ENCODE data around the gene ZNF232. TPM values are rescaled to one million over a fixed set of nuclear protein-coding genes. Genes with fewer than 3 reads are reported as not detected.
"Not testable (repeated sequence)": the region's sequence is repeated elsewhere in the genome, so short reads cannot be mapped to it uniquely, and the experiment has no call there.

The ZNF232 gene
- total RNA-seq, 2 experiments from 2014 or later, result 2.1 to 3.6 TPM

GRCh38 chr17:5123343-5124124 is 11.9 kb upstream of the ZNF232 start:
- Histone ChIP-seq H3K4me3 (ENCODE audit: low read length) (no peak overlapping the region), H3K9me3 (ENCODE audit: control insufficient read depth in 1 of 2, insufficient read depth in 1 of 2, low read length in 2 of 2) (peaks cover 0 to 8% of the 10 kb centered on the region in 2 experiments), H3K36me3 (ENCODE audit: insufficient read depth, low read length) (no peaks in the 10 kb centered on the region), H3K27ac (ENCODE audit: low read depth in 1 of 2, low read length in 2 of 2) (no peak overlapping the region), H3K4me1 (ENCODE audit: insufficient read depth, low read length) (peaks cover 5% of the 10 kb centered on the region), H3K27me3 (ENCODE audit: control insufficient read depth in 1 of 2, insufficient read depth in 2 of 2, low read length in 2 of 2) (peaks cover 21 to 27% of the 10 kb centered on the region in 2 experiments)
- Mint-ChIP-seq H3K4me3 (no peak overlapping the region), H3K27ac (no peak overlapping the region), H3K4me1 (ENCODE audit: low read depth) (no peaks in the 10 kb centered on the region), H3K9me3 (no peaks in the 10 kb centered on the region), H3K36me3 (ENCODE audit: low read depth) (no peaks in the 10 kb centered on the region), H3K27me3 (peaks cover 73% of the 10 kb centered on the region)
- ChIA-PET POLR2A (no interaction called here), CTCF (no interaction called here)
- TF ChIP-seq CTCF (IDR thresholded peaks at IDR 0.05), result no peak
- intact Hi-C loops (cut with DNase I, micrococcal nuclease), result no loop called here
- DNase-seq (peak in 1 of 14 experiments; percentile 23), ATAC-seq (ENCODE audit: poor library complexity) (no peak)

- Mint-ChIP-seq H3K9me3 (no peaks in the 10 kb centered on the region), H3K27me3 (peaks cover 80% of the 10 kb centered on the region), H3K4me1 (ENCODE audit: low read depth) (no peaks in the 10 kb centered on the region), H3K36me3 (ENCODE audit: low read depth) (no peaks in the 10 kb centered on the region), H3K4me3 (no peak overlapping the region), H3K27ac (no peak overlapping the region)
- ATAC-seq (ENCODE audit: poor library complexity) (no peak), DNase-seq (peak in 3 of 14 experiments; percentile 7 to 31 (median 13))
- ChIA-PET CTCF (no interaction called here), POLR2A (no interaction called here)
- Histone ChIP-seq H3K27me3 (ENCODE audit: control insufficient read depth in 1 of 2, insufficient read depth in 2 of 2, low read length in 2 of 2) (peaks cover 21 to 27% of the 10 kb centered on the region in 2 experiments), H3K4me3 (ENCODE audit: low read length) (peak overlapping the region; percentile 14), H3K36me3 (ENCODE audit: insufficient read depth, low read length) (no peaks in the 10 kb centered on the region), H3K9me3 (ENCODE audit: control insufficient read depth in 1 of 2, insufficient read depth in 1 of 2, low read length in 2 of 2) (peaks cover 0 to 13% of the 10 kb centered on the region in 2 experiments), H3K27ac (ENCODE audit: low read depth in 1 of 2, low read length in 2 of 2) (no peak overlapping the region), H3K4me1 (ENCODE audit: insufficient read depth, low read length) (peaks cover 5% of the 10 kb centered on the region)
- intact Hi-C loops (cut with DNase I, micrococcal nuclease), result no loop called here
- no peak for TF ChIP-seq CTCF (IDR thresholded peaks at IDR 0.05)
These were observed 11.1 kb upstream of the ZNF232 start for GRCh38 chr17:5122586-5123342.

GRCh38 chr17:5122056-5122455 is 10.4 kb upstream of the ZNF232 start:
- peak in 1 of 14 experiments; percentile 1 for DNase-seq
- H3K4me1 ChIP-seq (ENCODE audit: insufficient read depth, low read length); H3K27ac Mint-ChIP-seq; POLR2A ChIA-PET; intact Hi-C loops (cut with DNase I, micrococcal nuclease); CTCF ChIA-PET; H3K9me3 Mint-ChIP-seq; H3K4me1 Mint-ChIP-seq (ENCODE audit: low read depth); H3K27ac ChIP-seq (ENCODE audit: low read depth in 1 of 2, low read length in 2 of 2); ATAC-seq (ENCODE audit: poor library complexity); H3K4me3 Mint-ChIP-seq; H3K36me3 ChIP-seq (ENCODE audit: insufficient read depth, low read length); H3K4me3 ChIP-seq (ENCODE audit: low read length); H3K36me3 Mint-ChIP-seq (ENCODE audit: low read depth): not testable (repeated sequence)
- peaks cover 0 to 13% of the 10 kb centered on the region in 2 experiments for H3K9me3 ChIP-seq (ENCODE audit: control insufficient read depth in 1 of 2, insufficient read depth in 1 of 2, low read length in 2 of 2)
- peaks cover 79% of the 10 kb centered on the region for H3K27me3 Mint-ChIP-seq
- H3K27me3 ChIP-seq (ENCODE audit: control insufficient read depth in 1 of 2, insufficient read depth in 2 of 2, low read length in 2 of 2), result peaks cover 25 to 27% of the 10 kb centered on the region in 2 experiments
